ENCODE results near the gene GABRP. TPM values are rescaled to one million over a fixed set of nuclear protein-coding genes. Genes with fewer than 3 reads are reported as not detected.

The GABRP gene
- total and polyA plus RNA-seq, 2 experiments from 2014 or later = 3.6 to 6.3 TPM

GRCh38 chr5:170849374-170849773 is 65.8 kb downstream of the GABRP start:
- no peak overlapping the region for H2AFZ ChIP-seq
- H3F3A ChIP-seq (replicated peaks; ENCODE audit: low read depth) = no peaks in the 10 kb centered on the region
- no peaks in the 10 kb centered on the region for H3K36me3 ChIP-seq (ENCODE audit: insufficient read depth)
- no peaks in the 10 kb centered on the region for H3K36me3 Mint-ChIP-seq (ENCODE audit: low read depth)
- no peak overlapping the region for H3K4me3 ChIP-seq
- no peaks in the 10 kb centered on the region for H3K9me3 Mint-ChIP-seq
- no peaks in the 10 kb centered on the region for H4K20me1 ChIP-seq (replicated peaks; ENCODE audit: insufficient read depth)
- ATAC-seq (no peak; the same call in 2 of the 3 replicates), DNase-seq (ENCODE audit: low spot score) (peak; percentile 34)
- no peaks in the 10 kb centered on the region for H3K4me1 Mint-ChIP-seq
- no peaks in the 10 kb centered on the region for H3K79me2 ChIP-seq (replicated peaks; ENCODE audit: insufficient read depth)
- no peaks in the 10 kb centered on the region for H3K27me3 ChIP-seq (ENCODE audit: insufficient read depth)
- no peak overlapping the region for H3K4me3 Mint-ChIP-seq
- H3K27ac ChIP-seq (ENCODE audit: low read depth) = no peak overlapping the region
- no peak overlapping the region for H3K4me2 ChIP-seq
- peaks cover 4% of the 10 kb centered on the region for H3K27me3 Mint-ChIP-seq (ENCODE audit: insufficient read depth, low read depth, poor library complexity)
- H3K4me1 ChIP-seq (ENCODE audit: insufficient read depth) = no peaks in the 10 kb centered on the region
- no peaks in the 10 kb centered on the region for H3K9me2 ChIP-seq (ENCODE audit: insufficient read depth)
- H3K27ac Mint-ChIP-seq = no peak overlapping the region
- no peak for TF ChIP-seq ZNF114 (CRISPR knock-in tag; IDR thresholded peaks at IDR 0.05)
- no peak for TF ChIP-seq ZNF331 (CRISPR knock-in tag; IDR thresholded peaks at IDR 0.05; ENCODE audit: low read depth)
- no peak for TF ChIP-seq REST (IDR thresholded peaks at IDR 0.05; ENCODE audit: unreplicated experiment)
- TF ChIP-seq STAT1 (IDR thresholded peaks at IDR 0.05; ENCODE audit: unreplicated experiment) = no peak
- peak; percentile 36 to 39; a peak in 2 of 4 replicates for TF ChIP-seq CTCF (conservative IDR thresholded peaks at IDR 0.05; ENCODE audit: low read depth in 2 of 2)
- TF ChIP-seq JUNB (IDR thresholded peaks at IDR 0.05; ENCODE audit: unreplicated experiment) = no peak
- TF ChIP-seq ETS1 (IDR thresholded peaks at IDR 0.05) = no peak
- no peak for TF ChIP-seq EZH2 (IDR thresholded peaks at IDR 0.05; ENCODE audit: low read depth, unreplicated experiment)

- H3K27ac Mint-ChIP-seq = no peak overlapping the region
- no peak overlapping the region for H3K27ac ChIP-seq (ENCODE audit: low read depth)
- H3K9me2 ChIP-seq (ENCODE audit: insufficient read depth) = no peaks in the 10 kb centered on the region
- H3K27me3 Mint-ChIP-seq (ENCODE audit: insufficient read depth, low read depth, poor library complexity) = peaks cover 3% of the 10 kb centered on the region
- H3K36me3 Mint-ChIP-seq (ENCODE audit: low read depth) = no peaks in the 10 kb centered on the region; the same call in 2 of the 3 replicates
- no peak overlapping the region for H3K4me3 Mint-ChIP-seq
- no peak overlapping the region for H2AFZ ChIP-seq
- no peak overlapping the region for H3K4me3 ChIP-seq
- no peaks in the 10 kb centered on the region for H3K4me1 Mint-ChIP-seq
- no peak for ATAC-seq
- TF ChIP-seq JUNB (IDR thresholded peaks at IDR 0.05; ENCODE audit: unreplicated experiment) (no peak), ZNF114 (CRISPR knock-in tag; IDR thresholded peaks at IDR 0.05) (no peak), REST (IDR thresholded peaks at IDR 0.05; ENCODE audit: unreplicated experiment) (no peak)
- no peaks in the 10 kb centered on the region for H4K20me1 ChIP-seq (replicated peaks; ENCODE audit: insufficient read depth)
- no peaks in the 10 kb centered on the region for H3K4me1 ChIP-seq (ENCODE audit: insufficient read depth)
- H3K79me2 ChIP-seq (replicated peaks; ENCODE audit: insufficient read depth) = no peaks in the 10 kb centered on the region
- no peaks in the 10 kb centered on the region for H3F3A ChIP-seq (replicated peaks; ENCODE audit: low read depth)
- H3K4me2 ChIP-seq = no peak overlapping the region
- H3K36me3 ChIP-seq (ENCODE audit: insufficient read depth) = no peaks in the 10 kb centered on the region
- H3K27me3 ChIP-seq (ENCODE audit: insufficient read depth) = no peaks in the 10 kb centered on the region
- no peak for DNase-seq (ENCODE audit: low spot score)
- H3K9me3 Mint-ChIP-seq = peaks cover 4% of the 10 kb centered on the region; the same call in 2 of the 3 replicates
These were observed 71.0 kb downstream of the GABRP start for GRCh38 chr5:170854566-170854965.

Data from GM23338 (cell line).